Stimulated activated CD8-positive, alpha-beta memory T cell treated with anti-CD3 and anti-CD28 coated beads, Interleukin-7, amount 100 ng/mL, for 1 hour (primary cell): ENCODE measurements around the gene DDAH1.

Source experiments
- DNase-seq, 2 donors: peaks; one replicate each; pipeline ENCODE4 v3.0.0-alpha.2; 2020; ENCODE audit warnings: low read depth in 2 of 2

Gene DDAH1

GRCh38 chr1:85393490-85393889 is 71.5 kb downstream of the DDAH1 start:
- DNase-seq: no peak

GRCh38 chr1:85388416-85388815 is 76.5 kb downstream of the DDAH1 start:
- no peak for DNase-seq

DNA sequence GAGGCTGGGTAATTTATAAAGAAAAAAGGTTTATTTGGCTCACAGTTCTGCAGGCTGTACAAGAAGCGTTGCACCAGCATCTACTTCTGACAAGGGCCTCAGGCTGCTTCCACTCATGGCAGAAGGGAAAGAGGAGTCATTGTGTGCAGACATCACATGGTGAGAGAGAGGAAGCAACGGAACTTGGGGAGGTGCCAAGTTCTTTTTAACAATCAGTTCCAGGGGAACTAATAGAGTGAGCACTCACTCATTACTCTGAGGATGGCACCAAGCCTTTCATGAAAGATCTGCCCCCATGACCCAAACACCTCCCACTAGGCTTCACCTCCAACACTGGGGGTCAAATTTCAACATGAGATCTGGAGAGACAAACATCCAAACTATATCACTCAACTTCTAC is 77.2 kb downstream of the DDAH1 start:
- DNase-seq: no peak

- DNase-seq: no peak
Observed at GRCh38 chr1:85386068-85386722, 78.8 kb downstream of the DDAH1 start.

GRCh38 chr1:85379203-85380136 is 85.5 kb downstream of the DDAH1 start:
- no peak for DNase-seq

GRCh38 chr1:85378534-85378933 is 86.4 kb downstream of the DDAH1 start:
- DNase-seq: no peak

GRCh38 chr1:85376356-85376755 is 88.6 kb downstream of the DDAH1 start:
- no peak for DNase-seq

GRCh38 chr1:85375493-85375892 is 89.5 kb downstream of the DDAH1 start:
- no peak for DNase-seq

GRCh38 chr1:85374160-85374559 is 90.8 kb downstream of the DDAH1 start:
- DNase-seq: no peak

- no peak for DNase-seq
Observed at GRCh38 chr1:85373378-85373708, 91.6 kb downstream of the DDAH1 start.

- DNase-seq: no peak
Observed at GRCh38 chr1:85372683-85373377, 92.1 kb downstream of the DDAH1 start.

- DNase-seq: no peak
Observed at GRCh38 chr1:85371021-85371420, 93.9 kb downstream of the DDAH1 start.

GRCh38 chr1:85368073-85368770 is 96.7 kb downstream of the DDAH1 start:
- DNase-seq: no peak

GRCh38 chr1:85366391-85367170 is 98.4 kb downstream of the DDAH1 start:
- DNase-seq: no peak

DNA sequence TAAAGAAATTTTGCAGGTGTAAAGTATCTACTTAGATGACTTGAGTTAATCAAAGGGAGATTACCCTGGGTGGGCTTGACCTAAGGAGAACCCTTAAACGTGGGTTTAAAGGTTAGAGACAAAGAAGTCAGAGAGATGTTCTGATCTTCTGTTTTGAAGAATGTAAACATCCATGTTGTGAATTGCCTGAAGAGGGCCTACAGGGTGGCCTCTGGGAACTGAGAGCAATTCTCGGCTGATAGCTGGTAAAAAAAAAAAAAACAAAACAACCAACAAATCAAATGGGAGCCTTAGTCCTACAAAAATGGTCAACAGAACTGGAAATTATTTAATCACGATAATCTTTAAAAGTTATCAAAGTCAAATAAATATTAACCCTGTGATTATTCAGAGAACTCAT is 99.1 kb downstream of the DDAH1 start:
- DNase-seq: no peak

DNA sequence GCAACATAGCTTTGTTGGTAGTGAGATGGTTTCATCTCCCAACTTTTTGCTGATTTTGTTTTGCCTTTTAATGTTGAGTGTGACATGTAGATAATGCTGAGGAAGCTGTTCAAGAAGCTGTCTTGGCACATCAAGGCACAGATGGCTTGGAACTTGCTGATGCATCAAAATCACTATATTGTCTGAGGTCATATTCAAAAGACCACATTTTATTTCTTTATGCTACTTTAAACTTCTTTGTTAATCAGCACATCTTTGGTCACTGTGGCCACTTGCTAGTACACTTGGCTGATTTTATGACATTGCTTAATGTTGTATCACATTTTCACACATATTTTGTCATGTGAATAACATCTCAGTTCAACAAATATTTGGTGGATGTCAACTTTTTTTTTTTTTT is 101.4 kb downstream of the DDAH1 start:
- no peak for DNase-seq

DNA sequence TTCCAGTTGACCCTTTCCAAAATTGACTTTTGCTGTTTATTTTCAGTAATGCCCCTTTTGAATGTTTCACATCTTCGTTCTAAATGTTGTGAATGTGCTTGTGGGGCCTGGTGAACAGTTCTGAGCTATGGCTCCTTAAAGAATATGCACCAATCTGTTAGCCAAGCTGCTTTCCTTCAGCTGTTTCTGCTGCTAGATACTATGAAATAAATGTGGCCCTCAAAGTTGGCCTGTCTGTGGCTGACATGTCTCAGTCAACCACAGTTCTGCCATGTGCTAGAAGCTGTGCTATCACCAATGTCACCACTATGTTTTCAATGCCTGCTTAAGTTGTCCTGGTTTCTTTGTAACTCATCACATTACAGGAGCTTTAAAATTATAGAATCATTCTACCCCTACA is 101.9 kb downstream of the DDAH1 start:
- DNase-seq: no peak

DNA sequence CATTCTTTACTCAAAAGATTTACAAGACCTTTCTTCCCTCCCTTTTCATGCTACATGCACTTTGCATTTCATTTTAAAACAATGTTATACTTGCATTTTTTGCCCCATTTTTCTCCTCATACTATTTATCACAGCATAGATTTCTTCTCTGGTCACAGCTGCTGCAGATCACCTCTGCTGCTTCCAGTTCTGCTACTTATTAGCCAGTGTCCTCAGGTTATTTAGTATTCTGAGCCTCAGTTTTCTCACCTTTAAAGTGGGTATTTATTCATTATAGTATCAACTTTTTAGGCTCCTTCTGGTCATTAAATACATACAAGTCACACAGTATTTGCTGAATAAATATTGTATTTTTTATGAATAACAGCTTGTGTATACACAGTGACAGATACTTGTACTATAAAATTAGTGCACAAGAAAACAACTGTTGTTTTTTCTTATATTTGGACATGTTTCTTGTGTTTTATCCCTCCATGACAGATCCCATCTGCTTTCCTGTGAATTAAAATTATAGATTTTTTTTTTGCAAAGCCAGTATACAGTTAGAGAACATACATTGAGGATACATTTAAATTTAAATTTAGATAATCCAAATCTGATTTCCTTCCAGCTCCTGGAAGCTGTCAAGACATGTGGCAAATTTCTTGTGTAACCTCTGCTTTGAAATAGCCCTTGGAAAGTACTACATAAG is 103.2 kb downstream of the DDAH1 start:
- DNase-seq: no peak

DNA sequence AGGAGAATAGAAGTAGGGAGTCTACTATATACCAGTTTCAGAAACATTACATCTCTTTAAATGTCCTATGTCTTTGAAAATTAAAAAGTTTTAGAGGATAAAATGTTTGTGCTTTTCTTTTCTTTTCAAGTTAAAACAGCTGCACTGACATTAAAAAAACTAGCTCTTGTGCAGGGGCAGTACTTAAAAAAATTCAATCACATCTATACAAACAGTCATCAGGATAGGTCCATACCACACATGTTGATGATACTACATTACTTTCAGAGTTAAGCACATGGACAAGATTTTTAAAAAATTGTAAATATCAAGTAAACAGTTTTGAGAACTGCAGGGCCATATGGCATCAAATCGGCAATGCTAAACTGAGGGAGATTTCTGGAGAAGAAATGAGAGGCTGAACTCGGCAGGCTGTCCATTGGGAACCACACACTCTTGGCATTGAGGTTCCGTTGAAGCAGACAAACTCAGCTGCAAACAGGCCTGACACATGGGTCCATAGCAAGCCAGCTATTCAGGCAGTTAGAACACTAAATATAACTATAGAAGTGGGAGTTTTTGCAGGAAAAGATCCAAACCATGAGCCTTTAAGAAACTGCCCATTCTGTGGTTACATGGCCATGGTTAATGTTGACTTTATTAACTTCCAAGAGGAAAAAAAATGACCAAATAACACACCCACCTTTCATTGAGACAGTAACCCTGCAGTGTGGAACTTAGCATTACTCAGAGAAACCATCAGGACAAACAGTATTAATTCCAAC is 104.0 kb downstream of the DDAH1 start:
- no peak for DNase-seq
